Measurements from ENCODE around the gene PBX1.
A peak's percentile ranks its signal among the peaks of the same experiment; 100 is the strongest.
"Not testable (repeated sequence)": the region's sequence is repeated elsewhere in the genome, so short reads cannot be mapped to it uniquely, and the experiment has no call there.

Gene PBX1

DNA sequence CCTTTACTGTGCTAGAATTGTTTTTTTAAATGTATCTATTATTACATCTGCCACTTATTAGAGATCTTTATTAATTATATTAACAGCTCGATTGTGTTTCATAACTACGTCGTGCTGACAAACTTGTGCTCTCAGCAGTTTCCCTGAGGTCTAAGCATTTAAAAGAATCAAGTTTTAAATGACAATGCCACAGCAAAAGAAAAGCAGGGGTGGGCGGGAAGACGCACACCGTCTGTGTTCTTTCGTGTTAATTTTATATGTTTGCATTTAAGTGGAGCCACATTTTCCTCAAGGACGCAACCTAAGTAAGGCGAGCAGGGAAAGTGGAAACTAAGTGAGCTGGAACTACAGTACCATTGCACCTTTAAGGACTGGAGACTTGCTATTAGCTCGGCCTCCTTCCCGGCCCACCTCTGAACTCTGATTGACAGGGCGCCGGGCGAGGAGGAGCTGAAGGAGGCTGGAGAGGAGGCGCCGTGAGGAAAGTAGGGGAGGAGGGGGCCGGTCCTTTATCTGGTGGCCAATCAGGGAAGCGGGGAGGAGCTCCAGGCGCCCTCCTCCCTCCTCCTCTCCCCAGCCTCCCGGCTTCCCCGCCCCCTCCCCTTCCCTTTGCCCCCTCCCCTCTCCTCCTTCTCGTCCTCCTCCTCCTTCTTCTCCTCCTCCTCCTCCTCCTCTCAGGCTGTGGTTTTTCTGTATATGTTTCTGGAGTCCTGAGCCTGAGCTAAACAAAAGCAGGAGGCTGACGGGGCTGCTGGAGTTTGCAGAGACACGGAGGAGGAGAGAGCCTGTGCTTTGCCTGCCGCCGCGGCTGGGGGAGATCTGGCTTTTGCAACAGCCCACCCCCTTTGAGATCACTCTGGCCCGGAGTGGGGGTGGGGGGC lies at the start of gene PBX1:
Gene PBX1 (plus strand): TSS at position 724 of the 881 bp plus-strand sequence.
- peak; percentile 60 for DNase-seq (ENCODE audit: low read depth)

DNA sequence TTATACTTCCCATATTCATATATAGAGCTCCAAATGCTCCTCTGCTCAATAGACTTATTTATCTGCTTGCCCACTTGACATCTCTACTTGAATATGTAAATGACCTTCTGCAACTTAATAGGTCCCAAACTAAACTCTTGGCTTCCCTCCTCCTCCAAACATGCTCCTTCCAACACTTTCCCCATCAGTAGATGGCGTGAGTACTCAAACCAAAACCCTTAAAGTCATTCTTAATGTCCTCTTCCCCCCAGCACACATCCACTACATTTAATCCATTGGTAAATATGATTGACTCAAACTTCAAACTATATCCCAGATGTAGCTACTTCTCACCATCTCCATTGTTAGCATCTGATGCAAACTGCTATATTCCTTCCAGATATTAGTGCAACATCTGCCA lies 48.5 kb upstream of the PBX1 start:
- no peak for DNase-seq (ENCODE audit: low read depth)

DNA sequence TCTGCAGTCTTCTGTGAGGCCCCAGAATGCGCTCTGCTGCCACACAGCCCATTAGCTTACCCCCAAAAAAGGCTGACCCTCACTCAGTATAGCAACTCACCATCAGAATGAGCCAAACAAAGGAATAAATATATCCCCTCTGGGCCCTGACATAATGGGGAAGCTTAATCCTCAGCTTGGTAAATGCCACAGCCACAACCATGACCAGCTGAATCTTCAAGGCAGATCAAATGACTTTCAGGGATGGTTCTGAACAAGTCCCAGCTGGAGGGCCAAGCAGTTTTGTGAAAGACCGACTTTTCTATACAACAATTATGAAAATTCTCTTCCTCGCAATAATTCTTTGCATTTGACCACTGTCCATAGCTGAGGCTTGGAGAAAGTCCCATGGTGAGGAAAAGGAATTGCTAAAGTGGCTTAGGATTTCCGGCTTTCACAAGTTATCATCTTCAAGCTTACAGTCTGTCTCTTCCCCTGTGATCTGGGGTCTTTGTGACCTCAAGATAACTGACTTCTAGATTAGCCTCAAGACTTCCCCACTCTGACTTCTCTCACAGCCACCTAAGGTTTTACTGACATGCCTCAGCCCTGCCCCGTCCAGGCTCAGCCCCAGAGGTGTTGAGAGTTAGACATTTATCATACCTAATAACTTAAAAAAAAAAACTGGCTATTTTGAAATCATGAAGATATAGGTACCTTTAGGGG lies 47.8 kb upstream of the PBX1 start:
- no peak for DNase-seq (ENCODE audit: low read depth)

DNA sequence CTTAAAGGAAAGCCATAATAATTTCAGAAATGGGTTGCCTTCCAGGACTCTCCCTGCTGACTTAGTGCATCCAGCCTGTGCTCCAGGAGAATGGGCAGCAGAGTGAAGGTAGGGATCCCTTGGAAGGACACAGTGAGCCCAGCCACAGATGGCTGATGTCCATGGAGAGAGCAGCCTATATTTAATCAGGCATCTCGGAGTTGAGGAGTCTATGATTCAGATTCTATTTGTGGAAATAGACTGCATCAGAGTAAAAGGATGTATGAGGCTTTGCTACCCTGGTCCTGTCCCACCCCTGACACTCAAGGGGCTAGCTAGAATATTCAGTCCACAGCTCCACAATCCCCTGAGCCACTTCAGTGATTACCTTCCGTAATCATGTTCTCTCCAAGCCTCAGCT lies 43.8 kb upstream of the PBX1 start:
- no peak for DNase-seq (ENCODE audit: low read depth)

DNA sequence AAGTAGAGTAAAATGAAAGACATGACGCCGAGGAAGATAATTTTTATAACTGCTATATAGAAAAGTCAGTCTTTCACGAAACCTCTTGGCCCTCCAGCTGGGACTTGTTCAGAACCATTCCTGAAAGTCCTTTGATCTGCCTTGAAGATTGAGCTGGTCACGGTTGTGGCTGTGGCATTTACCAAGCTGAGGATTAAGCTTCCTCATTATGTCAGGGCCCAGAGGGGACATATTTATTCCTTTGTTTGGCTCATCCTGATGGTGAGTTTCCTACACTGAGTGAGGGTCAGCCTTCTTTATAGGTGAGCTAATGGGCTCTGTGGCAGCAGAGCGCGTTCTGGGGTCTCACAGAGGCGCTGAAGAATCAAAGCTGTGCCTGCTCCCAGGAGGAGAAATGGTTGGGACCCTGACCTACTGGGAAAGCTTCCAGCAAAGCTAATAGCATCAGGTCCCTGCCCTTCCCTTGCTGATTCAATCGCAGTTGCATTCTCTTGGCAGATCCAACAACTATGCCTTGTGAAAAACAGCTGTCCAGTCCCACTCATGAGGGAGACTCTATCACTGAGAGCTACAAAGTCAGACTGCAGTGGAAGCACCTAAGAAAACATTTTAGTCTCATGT lies 43.2 kb upstream of the PBX1 start:
- DNase-seq (ENCODE audit: low read depth): no peak

DNA sequence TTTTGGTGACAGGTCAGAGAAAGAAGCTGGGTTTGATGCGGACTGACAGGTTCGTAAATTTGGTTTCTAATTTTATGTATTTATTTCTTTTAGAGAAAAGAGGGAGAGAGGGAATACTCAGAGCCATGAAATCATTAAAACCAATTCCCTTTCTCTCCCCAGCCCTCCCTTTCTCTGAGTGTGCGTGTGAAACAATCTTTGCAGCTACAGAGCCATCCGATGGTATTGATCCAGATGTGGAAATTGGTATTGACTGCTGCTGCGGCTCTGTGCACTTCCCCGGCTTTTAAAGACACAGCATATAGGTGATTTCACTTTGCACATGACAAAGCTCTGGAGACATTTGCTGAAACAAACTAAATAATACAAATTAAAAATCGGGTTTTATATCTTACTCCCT lies 42.4 kb upstream of the PBX1 start:
- no peak for DNase-seq (ENCODE audit: low read depth)

DNA sequence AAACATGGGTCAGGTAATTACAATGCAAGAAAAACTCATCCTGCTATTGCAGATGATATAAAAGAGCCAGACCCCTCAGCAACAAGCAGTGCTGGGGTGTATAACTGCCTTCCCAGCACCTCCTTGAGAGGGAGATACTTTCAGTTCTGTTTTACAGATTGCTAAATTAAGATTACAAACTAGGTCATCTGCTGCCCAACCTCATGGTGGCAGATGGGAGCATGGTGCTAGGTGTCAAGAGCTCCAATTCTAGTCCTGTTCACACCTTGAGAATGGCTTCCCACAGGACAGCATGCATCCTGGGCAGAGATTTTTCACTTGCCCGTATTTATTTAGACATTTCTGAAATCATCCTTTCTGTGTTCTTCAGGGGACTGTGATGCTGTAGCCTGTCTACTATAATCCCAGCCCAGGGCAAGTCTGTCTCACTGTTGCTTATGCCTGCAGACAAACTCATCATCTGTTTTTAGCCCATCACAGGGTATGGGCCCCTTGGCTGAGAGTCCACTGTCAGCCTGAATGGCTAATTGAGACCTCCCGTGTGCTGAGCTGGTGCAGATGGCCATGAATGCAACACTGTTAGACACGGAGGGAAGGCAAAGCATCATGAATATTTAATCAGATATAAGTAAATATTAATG lies 40.2 kb upstream of the PBX1 start:
- DNase-seq (ENCODE audit: low read depth): no peak

DNA sequence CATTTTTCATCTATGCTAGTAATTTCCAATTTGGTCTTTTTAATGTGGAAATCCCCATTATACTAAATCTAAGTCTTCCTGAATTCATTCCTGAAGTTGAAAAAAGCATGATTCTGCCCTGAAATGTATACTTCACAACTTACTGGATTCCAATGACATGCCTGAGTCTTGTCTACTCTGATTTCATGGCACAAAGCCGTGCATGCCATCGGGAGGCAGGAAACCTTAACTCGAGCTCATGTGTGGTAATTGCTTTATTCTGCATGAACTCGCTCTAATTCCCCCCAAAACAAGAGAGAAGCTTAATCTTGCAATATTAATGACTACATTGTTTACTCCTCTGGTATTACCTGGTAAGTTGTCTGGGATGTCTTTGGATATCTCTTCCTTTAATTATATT lies 39.6 kb upstream of the PBX1 start:
- no peak for DNase-seq (ENCODE audit: low read depth)

DNA sequence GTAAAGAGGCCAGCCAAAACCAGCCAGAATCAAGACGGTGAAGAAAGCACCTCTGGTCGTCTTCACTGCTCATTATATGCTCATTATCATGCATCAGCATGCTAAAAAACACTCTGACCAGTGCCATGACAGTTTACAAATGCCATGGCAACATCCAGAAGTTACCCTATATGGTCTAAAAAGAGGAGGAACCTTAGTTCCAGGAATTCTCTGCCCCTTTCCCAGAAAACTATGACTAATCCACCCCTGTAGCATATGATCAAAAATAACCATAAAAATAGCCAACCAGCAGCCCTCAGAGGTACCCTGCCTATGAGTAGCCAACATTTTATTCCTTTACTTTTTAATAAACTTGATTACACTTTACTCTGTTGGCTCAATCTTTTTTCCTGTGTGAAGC lies 34.2 kb upstream of the PBX1 start:
- DNase-seq (ENCODE audit: low read depth): no peak

DNA sequence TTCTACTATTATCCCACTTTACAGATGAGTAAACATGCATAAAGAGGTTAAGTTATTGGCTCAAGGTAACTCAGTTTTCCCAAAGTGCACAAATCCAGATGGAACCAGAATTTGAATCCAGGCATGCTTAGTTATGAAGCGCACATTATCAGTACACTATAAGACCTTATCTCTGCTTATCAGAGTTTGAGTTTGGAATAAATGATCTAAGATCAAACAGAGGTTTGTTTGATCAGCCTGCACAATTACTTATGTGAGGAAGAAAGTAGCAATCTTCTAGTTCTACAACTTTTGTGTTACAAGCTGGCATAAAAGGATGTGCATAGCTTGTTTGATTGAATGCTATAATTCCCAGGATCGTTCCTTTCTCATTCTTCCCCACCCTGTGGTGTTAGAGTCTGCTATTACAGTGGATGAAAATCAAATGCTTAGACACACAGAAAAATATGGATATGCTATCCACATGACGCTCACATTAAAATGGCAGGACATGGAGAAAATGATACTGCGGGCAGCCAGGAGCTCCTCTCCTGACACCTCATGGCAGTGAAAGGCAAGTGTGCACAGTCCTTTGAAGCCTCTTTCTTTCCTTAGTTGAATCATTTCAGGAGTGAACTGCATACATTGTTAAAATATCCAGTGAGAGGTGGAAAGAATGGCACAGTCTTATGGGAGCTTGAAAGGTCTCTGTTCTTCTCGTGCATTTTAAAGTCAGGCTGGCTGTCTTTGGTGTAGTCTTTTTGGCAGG lies 23.9 kb upstream of the PBX1 start:
- DNase-seq (ENCODE audit: low read depth): no peak

DNA sequence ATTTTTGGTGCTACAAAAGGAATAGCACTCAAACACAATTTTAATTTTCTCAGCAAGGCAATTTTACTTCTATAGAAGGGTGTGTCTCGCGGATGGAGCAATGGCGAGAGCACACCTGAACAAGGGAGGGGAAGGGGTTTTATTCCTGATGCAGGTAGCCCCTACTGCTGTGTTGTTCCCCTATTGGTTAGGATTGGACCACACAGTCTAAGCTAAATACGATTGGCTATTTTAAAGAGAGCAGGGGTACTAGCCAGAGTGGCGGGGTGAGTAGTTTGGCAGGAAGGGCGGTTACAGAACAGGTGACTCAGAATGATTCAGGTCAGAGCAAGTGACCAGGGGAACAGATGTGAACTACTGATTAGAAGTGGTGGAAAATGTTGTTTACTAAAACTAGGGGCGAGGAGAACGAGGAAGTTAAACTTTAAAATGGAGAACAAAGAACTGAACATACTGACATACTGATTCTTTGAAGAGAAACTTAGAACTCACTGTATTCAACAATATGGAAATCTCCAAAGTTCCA lies 6.5 kb upstream of the PBX1 start:
- DNase-seq (ENCODE audit: low read depth): not testable (repeated sequence)

DNA sequence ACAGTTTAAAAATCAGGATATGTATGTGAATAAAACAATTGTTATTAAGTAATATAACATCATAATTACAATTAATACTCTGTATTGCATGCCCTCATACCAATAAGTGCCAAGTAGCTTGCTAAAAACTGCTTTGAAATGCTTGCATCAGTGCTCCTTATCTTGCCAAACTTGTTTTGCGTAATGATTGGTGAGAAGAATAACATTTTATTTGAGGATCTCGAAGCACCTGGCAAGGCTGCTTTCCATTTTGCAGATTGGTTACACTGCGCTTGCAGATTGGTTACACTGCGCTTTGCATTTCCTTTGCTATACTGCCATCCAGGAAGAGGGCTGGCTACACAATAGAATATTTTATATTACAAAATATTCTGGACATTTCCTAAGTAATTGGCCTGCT lies 1.7 kb upstream of the PBX1 start:
- DNase-seq (ENCODE audit: low read depth): no peak

DNA sequence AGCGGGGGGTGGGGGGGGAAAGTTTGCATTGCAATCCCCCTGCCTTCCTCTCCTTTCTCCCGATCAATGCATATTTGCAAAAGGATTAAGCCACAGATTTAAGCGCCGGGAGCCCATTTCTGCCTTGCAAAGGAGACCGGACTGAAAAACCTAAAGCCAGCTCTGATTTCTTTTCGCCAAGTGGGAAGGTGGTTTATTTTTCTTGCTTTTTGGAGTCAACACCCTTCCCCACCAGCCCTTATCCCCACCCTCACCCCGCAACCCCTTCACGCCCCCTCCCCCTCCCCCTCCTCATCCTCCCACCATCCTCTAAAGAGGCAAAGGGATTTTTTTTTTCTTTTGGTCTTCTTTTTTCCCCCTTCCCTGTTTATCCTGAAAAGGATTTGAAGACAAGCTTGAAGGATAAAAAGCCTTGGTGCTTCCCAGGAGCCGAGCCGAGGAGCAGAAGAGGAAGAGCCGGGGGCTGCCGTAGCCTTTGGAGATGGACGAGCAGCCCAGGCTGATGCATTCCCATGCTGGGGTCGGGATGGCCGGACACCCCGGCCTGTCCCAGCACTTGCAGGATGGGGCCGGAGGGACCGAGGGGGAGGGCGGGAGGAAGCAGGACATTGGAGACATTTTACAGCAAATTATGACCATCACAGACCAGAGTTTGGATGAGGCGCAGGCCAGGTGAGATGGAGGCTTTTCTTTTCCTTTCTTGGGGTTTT lies 513 bp downstream of the PBX1 start:
- no peak for DNase-seq (ENCODE audit: low read depth)

DNA sequence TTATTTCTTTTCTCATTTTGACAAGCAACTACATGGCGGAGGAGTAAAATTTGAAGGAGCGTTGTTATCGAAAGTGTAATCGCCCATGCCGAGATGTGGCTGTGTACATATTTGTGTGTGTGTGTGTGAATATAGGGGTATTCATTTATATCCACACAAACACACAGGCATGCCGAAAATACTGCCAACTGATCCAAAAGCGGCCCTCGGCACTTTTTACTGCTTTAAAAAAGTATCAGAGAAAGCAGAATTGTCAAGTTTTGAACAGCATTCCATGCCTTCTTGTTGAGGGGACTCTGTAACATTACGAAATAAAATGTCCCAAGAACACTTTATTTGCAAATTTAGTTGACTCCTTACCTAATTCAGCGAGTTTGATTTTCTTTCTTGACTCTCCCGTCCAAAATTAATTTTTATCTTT lies 1.1 kb downstream of the PBX1 start:
- no peak for DNase-seq (ENCODE audit: low read depth)

DNA sequence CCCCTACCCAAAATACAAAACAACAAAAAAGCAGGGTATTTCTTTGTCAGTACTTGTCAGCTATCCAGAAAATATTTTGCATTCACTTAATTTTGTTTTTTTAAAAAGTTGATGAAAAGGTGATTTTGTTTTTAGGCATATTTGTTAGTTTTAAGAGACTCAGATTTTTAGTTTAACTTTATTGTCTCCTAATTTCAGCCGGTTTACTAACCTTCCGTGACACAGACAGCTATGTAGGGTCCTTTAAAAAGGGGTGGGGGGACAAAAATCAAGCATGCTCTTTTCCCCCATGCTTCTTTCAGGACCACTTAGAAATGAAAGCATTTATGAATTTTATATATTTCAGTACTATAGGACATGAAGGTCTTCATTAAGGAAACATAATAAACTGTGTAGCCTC lies 1.6 kb downstream of the PBX1 start:
- no peak for DNase-seq (ENCODE audit: low read depth)

DNA sequence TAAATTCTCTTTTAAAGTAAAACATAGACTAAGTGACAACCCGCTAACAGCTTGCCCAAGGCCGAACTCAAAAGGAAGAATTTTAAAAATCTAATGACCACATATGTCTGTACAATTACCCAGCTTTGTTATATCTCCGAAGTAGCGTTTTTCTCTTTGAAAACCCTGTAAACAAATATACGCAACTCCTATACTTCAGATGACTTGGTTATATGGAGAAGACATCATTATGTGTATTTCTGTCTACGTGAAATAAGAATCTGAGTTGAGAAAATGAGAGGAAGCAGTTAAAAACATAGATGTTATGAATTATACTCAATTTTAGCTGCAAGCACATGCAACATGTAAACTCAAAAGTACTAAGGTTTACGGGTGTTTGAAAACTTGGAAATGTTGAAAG lies 2.0 kb downstream of the PBX1 start:
- DNase-seq (ENCODE audit: low read depth): no peak

DNA sequence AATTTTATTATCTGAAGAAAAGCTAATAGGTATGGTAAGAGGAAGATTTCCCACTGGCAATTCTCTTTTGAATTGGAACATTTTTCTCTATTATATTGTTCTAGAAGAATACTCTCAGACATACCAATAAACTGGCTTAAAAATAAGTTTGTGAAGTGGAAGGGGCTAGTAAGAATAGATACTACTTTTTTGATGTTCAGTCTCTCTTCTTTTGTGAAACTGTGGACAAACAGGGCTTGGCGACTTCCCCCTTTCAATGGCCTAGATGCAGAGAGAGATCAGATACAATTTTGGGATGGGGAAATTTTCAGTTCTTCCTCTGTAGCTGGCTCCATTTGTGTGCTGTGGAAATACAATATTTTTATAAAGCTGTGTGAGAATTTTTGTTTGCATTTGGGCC lies 2.5 kb downstream of the PBX1 start:
- no peak for DNase-seq (ENCODE audit: low read depth)

DNA sequence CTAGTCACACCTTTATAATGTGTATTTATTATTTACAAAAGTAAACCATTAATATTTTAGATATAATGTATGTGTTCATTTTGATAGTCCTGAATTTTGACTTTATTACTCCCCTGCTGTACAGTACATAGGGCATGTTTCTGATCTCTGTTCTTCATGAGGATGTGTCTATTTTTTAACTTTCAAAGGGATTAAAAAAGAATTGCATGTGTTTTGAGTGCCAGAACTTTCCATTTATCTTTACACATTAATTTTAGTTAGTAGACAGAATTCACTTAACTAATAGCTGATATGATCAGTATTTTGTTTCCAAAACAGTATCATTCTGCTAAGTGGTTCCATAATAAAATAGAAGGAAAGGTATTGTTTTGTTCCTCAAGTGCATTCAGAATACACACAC lies 3.1 kb downstream of the PBX1 start:
- DNase-seq (ENCODE audit: low read depth): no peak

DNA sequence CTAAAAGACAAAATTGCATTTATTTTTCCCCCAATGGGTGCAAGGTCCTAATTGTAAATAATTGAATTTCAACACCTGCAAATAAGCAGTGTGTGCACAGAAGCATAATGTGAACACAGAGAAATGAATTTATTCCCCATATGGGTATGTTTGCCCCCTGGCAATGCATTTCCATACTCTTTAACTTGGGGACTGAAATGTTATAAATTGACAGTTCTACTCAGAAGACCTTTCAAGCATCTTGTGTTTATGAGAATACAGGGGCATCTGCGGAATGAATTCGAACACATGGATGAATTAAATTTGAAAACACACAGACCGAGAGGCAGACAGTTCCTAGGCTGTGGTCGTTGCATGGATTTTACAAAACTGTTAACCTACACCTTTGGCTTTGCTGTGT lies 3.5 kb downstream of the PBX1 start:
- DNase-seq (ENCODE audit: low read depth): no peak

DNA sequence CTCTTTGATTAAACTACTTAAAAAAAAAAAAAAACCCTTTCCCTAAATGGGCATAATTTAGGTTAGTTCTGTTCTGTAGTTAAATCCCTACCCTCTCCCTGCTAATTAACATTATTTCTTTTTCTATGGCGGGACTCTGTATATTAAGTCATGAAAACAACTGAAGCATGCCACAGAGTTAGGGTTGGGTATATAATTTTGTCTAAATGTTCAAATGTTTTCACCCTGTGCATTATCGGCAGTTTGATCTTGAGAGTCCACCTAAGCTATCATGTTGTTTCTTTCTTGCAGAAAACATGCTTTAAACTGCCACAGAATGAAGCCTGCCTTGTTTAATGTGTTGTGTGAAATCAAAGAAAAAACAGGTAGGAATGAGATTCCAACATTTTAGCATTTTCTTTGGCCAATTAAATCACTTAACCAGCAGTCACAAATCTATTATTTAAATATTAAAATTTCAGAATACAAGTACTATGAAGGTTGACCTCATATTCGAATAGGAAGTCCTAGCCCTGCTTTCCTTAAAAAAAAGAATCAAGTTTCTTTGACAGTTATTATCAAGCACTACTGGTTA lies 4.0 kb downstream of the PBX1 start:
- DNase-seq (ENCODE audit: low read depth): no peak

Measured in stimulated activated CD8-positive, alpha-beta memory T cell treated with anti-CD3 and anti-CD28 coated beads, Interleukin-12 subunit alpha, Interleukin-12 subunit beta, amount 100 ng/mL, for 4 hours (primary cell).